SU-DHL-6 (cell line): ENCODE measurements around the gene CAMK1D.

Experiments
- H2AFZ ChIP-seq: fragments of 200-600 bp; sonication (generic); 2 replicates; pipeline ENCODE4 v1.6.1; 2014; ENCODE audit warnings: low read depth, mild to moderate bottlenecking, moderate library complexity, mixed read lengths, antibody characterized with exemption, low read length; ENCODE audit not compliant: severe bottlenecking
- H3F3A ChIP-seq: fragments of 200-600 bp; shearing (Covaris generic); 2 replicates; pipeline ENCODE4 v1.6.0; 2016; ENCODE audit warnings: antibody characterized with exemption, mild to moderate bottlenecking; ENCODE audit not compliant: insufficient read depth
- H3K27ac ChIP-seq: fragments of 200-600 bp; sonication (generic); 2 replicates; pipeline ENCODE4 v1.5.1; 2016; ENCODE audit warnings: low read depth, mild to moderate bottlenecking, low read length, moderate library complexity, mixed read lengths
- H3K27me3 ChIP-seq: fragments of 200-600 bp; sonication (generic), shearing (Covaris generic); 2 replicates; pipeline ENCODE4 v1.6.0; 2014; ENCODE audit warnings: mild to moderate bottlenecking, low read length
- H3K36me3 ChIP-seq: fragments of 200-600 bp; sonication (generic); 2 replicates; pipeline ENCODE4 v1.6.1; 2014; ENCODE audit warnings: mild to moderate bottlenecking, low read length, mixed read lengths
- H3K4me2 ChIP-seq: fragments of 300-600, 200-600 bp; shearing (Covaris generic), sonication (generic); 2 replicates; pipeline ENCODE4 v1.6.0; 2014; ENCODE audit warnings: low read length, low read depth, mild to moderate bottlenecking; ENCODE audit not compliant: poor library complexity, severe bottlenecking
- H3K4me3 ChIP-seq: fragments of 200-600 bp; sonication (generic); 2 replicates; pipeline ENCODE4 v1.5.1; 2014; ENCODE audit warnings: antibody characterized with exemption, low read length, mild to moderate bottlenecking, mixed read lengths; ENCODE audit not compliant: insufficient read depth, poor library complexity, severe bottlenecking
- H3K79me2 ChIP-seq: fragments of 200-600 bp; sonication (generic); 2 replicates; pipeline ENCODE4 v1.6.1; 2014; ENCODE audit warnings: mild to moderate bottlenecking, low read length, moderate library complexity; ENCODE audit not compliant: insufficient read depth
- H3K9ac ChIP-seq: fragments of 200-600 bp; sonication (generic); 2 replicates; pipeline ENCODE4 v1.7.0; 2014; ENCODE audit warnings: mild to moderate bottlenecking, low read length
- H3K9me2 ChIP-seq: fragments of 200-600 bp; sonication (generic); replicated peaks from 2 replicates; pipeline ENCODE4 v1.6.1; 2014; ENCODE audit warnings: low read length; ENCODE audit not compliant: insufficient read depth
- H3K9me3 ChIP-seq: fragments of 200-600 bp; sonication (generic); 2 replicates; pipeline ENCODE4 v1.6.1; 2014; ENCODE audit warnings: low read length, mixed read lengths; ENCODE audit not compliant: insufficient read depth
- H4K20me1 ChIP-seq: fragments of 200-600 bp; sonication (generic); 2 replicates; pipeline ENCODE4 v1.6.1; 2014; ENCODE audit warnings: low read depth, mild to moderate bottlenecking, antibody characterized with exemption, low read length, moderate library complexity, mixed read lengths
- CTCF ChIP-seq: fragments of 200-600 bp; sonication (generic); IDR thresholded peaks from one replicate; pipeline ENCODE4 v1.5.1; 2017; ENCODE audit warnings: antibody characterized with exemption, mild to moderate bottlenecking, low read length, moderate library complexity; ENCODE audit not compliant: insufficient read depth, poor library complexity, severe bottlenecking
- EZH2phosphoT487 ChIP-seq: fragments of 200-600 bp; sonication (generic), shearing (Covaris generic); conservative IDR thresholded peaks from 2 replicates; pipeline ENCODE4 v1.6.1; 2018; ENCODE audit warnings: mild to moderate bottlenecking, antibody characterized with exemption, low read length, moderate library complexity, mixed read lengths

The CAMK1D gene

GRCh38 chr10:12796401-12797160, 447.2 kb downstream of the CAMK1D start:
- no peaks in the 10 kb centered on the region for H3F3A ChIP-seq
- H3K9me3 ChIP-seq = no peaks in the 10 kb centered on the region
- H3K27me3 ChIP-seq = no peaks in the 10 kb centered on the region
- no peak overlapping the region for H3K9ac ChIP-seq
- H3K27ac ChIP-seq = no peak overlapping the region
- no peak overlapping the region for H3K4me2 ChIP-seq
- TF ChIP-seq CTCF (no peak), EZH2phosphoT487 (no peak)
- no peak overlapping the region for H3K4me3 ChIP-seq
- peaks cover 6% of the 10 kb centered on the region; the same call in 1 of the 2 replicates for H3K36me3 ChIP-seq
- H3K9me2 ChIP-seq = no peaks in the 10 kb centered on the region
- no peak overlapping the region for H2AFZ ChIP-seq
- no peaks in the 10 kb centered on the region for H3K79me2 ChIP-seq
- H4K20me1 ChIP-seq = no peaks in the 10 kb centered on the region

- Histone ChIP-seq H3K36me3 (no peaks in the 10 kb centered on the region; the same call in 1 of the 2 replicates), H3K9me2 (no peaks in the 10 kb centered on the region), H4K20me1 (no peaks in the 10 kb centered on the region), H3K79me2 (no peaks in the 10 kb centered on the region), H3K27ac (no peak overlapping the region), H3K27me3 (no peaks in the 10 kb centered on the region), H2AFZ (no peak overlapping the region), H3K4me3 (no peak overlapping the region), H3K9ac (no peak overlapping the region), H3K9me3 (no peaks in the 10 kb centered on the region), H3K4me2 (no peak overlapping the region), H3F3A (no peaks in the 10 kb centered on the region)
- TF ChIP-seq CTCF (no peak), EZH2phosphoT487 (no peak)
Measured at GRCh38 chr10:12797471-12798262, 448.3 kb downstream of the CAMK1D start.

- TF ChIP-seq CTCF (no peak), EZH2phosphoT487 (no peak)
- Histone ChIP-seq H2AFZ (no peak overlapping the region), H3K79me2 (no peaks in the 10 kb centered on the region), H3K9me3 (no peaks in the 10 kb centered on the region), H3K4me3 (no peak overlapping the region), H3K4me2 (no peak overlapping the region), H3K9me2 (no peaks in the 10 kb centered on the region), H3F3A (no peaks in the 10 kb centered on the region), H3K9ac (no peak overlapping the region), H3K27ac (no peak overlapping the region), H3K36me3 (peaks cover 3% of the 10 kb centered on the region; the same call in 1 of the 2 replicates), H4K20me1 (no peaks in the 10 kb centered on the region), H3K27me3 (no peaks in the 10 kb centered on the region)
Measured at GRCh38 chr10:12799144-12799543, 449.8 kb downstream of the CAMK1D start.
